GM21786 (cell line): Measurements from ENCODE around the gene MAP2.

Experiments
- ATAC-seq: cut with Tn5 transposase; IDR thresholded peaks from one replicate; pipeline ENCODE4 v1.9.1; 2021; ENCODE audit not compliant: unreplicated experiment

MAP2 gene

DNA sequence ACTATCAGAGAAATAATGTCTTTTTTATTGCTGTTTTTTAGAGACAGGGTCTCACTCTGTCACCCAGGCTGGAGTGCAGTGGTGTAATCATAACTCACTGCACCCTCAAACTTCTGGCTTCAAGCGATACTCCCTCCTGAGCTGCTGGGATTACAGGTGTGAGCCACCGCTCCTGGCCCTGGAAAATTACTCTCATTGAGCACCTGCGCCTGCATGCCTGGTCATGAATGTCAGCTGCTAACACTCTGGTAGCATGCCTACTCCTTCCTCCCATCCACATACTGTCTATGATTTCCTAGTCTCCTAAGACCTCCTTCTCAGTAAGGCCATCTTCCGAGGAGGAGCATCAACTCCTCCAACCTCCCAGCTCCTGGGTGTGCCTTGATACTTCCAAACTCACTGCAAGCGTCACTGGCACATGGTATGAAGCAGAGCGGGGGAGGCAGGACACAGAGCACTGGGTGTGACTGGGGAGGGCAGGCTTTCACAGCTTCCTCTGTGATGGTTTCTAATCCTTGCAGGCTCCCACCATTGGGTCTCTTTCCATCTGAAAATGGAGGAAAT, 1.6 kb upstream of the MAP2 start:
- no peak for ATAC-seq

DNA sequence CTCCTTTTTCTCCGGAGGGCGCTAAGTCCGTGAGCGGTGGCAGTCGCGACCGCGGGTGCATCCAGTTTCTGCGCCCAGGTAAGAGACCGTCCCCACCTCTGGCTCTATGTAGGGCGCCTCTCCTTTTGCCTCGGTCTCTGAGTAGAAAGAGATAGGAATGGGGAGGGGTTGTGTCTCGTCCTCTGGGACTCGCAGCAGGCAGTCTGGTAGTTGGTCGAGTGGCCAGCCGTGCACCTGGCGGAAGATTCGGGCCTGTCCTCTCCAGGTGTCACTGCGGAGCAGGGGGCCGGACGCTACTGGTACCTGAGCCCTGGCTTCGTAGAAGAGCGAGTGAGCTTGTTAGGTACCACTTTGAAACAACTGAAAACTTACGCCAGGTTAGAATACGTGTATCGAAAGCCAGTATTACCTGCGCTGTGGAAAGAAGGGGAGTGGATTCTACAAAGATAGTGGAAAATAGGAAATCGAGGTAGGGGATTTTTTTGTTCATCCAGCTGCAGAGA, 403 bp downstream of the MAP2 start:
- peak; percentile 6 for ATAC-seq

DNA sequence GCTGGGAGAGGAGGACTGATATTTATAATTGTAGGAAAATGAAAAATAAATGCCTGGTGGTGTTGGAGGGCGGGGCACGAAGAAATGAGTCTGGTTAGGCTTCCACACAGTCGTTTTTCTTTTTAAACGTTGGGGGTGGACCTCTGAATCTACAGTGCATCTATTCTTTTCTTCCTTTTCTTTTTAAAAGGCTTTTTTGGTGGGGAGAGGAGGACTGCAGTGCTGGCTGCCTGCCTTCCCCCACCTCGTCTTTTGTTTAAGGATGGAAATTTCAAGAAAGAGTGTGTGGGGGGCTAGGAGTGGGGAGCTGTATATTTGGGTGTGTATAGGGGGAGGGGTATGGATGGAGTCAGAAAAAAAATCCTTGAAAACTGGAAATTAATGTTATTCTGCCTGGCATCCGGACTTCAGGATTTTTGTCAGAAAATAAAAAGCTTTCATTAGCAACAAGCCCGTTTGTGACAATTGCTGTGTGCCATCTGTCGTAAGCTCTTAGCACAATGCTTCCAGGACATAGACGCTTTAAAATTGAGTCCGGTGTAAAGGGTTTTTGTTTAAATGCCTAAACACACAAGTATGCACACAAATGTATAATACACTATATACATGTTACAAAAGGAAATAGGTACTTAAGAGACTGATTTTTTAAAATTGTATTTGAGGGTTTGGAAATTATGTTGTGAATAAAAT, 1.1 kb downstream of the MAP2 start:
- no peak for ATAC-seq

DNA sequence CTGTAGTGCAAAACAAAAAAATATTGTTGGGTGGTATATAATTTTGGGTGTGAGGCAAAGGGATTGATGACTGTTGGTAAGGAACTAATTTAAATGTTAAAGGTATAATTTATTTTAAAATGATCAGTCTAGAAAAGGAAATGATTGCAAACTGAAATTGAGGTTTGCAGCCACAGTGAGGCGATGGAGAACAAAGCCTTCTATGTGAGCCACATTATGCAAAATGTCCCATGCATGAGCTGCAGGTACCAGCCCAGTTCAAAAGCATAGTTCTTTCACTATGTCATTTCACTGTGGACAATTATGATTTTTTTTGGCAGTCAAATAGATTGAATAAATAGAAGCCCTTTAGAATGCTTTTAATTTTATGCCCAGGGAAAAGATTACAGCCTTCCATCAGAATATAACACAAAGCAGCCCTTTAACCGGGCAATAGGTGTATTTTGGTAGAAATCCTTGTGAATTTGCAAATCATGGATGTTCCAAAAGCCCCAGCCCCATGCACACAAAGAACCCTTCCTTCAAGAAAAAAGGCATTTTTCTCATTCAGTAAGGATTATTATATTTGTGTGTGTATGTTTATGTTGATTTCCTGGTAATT, 1.7 kb downstream of the MAP2 start:
- ATAC-seq: peak; percentile 29

DNA sequence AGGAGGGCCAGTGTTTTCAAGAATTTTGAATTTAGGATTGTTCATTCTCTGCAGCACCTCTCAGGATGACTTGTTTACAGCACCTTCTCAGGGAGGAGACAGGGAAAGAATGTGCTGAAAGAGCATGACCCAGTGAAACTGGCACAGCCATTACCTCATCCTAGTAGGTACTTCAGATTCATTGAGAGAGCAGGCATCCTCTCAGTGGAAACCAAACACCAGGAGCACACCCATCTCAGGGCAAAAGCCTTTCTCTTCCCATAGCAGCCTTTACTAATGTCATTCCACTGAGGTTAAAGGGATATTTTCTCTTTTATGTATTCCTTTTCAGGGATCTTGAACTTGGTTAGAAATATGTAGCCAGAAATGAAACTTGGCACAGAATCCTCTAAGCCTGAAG, 2.6 kb downstream of the MAP2 start:
- no peak for ATAC-seq

DNA sequence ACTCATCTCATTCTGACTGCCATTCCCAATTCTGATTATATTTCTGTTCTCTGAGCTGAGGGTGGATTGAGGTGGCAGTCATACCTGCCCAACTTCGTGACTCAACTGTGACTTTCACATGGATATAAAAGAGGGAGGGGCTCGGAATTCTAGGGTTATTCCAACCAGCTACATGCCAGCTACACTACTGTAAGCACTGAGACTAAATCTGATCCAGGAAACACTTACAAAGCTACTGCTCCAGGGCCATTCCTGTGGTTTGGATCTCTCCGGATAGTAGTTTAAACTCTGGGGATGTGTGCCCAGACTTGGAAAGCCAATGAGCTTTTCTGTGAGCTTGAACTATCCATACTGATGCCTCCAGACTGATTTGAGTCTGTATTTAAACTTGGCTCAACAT, 7.9 kb downstream of the MAP2 start:
- ATAC-seq: no peak

DNA sequence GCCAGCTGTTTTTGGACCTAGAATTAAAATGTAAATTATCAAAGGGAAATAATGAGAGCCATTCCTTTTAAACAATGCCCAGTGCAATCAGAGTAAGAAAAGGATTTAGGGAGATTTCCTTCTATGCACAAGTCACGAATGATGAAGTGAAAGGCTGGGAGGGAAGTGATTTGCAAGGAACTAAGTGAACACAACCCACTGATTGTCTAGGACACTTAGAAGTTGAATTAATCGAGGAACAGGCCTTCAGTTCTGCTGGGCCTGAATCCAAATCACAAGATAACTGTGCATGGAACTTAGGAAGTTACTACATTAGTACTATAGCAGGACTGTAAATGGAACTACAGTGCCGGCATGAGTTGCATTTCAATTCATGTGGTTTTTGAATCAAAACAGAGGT, 17.7 kb downstream of the MAP2 start:
- ATAC-seq: no peak

DNA sequence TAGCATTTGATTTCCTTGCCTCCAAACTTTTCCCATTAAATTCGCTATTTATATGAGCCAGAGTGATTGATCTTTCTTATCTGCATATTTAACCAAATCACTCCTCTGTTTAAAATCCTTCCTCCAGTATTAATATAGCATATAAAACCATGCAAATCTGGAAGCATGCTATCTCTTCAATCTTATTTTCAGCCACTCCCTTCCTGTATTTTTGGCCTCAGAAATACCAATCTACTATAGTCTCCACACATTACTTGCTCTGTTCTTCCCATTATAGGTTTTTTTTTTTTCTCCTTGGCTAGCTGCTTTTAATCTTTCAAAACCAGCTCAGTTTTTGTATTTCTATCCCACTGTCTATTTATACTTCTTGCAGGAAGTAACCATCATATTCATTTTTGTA, 19.1 kb downstream of the MAP2 start:
- ATAC-seq: no peak

DNA sequence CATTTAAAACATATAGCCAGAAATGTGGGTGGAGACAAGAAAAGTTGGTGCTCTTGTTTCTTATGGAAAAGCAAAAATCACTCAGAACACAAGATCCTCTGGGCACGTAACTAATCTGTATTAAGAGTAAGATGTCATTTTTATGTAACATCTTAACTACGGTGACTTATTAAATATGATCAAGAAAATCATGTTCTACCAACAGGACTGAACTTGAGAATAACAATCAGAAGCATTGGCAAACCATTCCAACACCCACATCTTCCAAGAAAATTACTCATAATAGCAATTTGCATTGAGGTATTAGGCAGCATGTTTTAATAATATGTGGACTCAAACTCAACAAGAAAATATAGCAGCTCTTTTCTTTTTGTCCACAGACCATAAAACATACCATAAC, 21.6 kb downstream of the MAP2 start:
- no peak for ATAC-seq

DNA sequence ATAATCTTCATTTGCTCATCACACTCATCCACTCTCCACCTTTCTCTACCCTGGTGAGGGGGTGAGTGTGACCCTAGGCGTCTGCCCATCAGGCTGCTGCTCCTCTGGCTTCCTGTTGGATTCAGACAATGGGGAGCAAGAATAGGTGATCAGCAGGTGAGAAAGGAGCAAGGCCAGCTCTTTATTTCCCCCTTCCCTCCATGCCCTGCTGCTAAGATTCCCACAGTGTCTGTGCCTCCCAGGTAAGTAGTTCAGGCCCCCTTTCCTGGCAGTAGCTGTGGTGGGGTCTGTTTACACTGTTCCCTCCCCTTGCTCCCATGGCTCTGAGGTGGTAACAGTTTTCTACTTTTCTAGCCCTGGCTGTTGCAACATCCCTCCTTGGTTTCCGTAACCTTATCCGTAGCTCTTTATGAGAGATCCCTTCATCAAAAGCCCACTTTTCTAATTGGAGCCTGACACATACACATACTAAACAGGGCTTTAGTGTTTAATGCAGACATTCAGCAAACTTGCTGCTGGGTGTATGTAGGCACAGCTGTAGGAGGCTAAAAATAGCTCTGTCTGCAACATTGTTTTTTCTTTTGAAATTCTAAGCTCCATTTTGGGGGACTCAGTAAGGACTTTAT, 27.5 kb downstream of the MAP2 start:
- no peak for ATAC-seq

DNA sequence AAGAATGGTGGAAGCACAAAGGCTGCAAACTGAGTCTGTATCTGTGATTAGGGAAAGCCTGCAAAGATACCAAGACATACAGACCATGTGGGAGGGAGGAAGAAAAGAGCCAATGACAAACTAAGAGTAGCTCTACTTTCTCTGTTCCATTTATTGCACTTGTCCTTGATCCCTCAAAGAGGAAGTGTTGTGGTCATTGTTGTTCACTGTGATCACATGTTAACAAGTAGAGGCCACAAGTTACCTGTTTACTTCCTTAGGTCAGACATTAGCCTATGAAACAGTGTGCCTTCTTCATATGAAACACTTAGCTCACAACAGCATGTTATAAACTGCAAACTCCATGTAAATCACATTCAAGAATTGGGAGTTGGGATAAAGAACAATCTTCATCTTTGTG, 32.6 kb downstream of the MAP2 start:
- ATAC-seq: no peak

DNA sequence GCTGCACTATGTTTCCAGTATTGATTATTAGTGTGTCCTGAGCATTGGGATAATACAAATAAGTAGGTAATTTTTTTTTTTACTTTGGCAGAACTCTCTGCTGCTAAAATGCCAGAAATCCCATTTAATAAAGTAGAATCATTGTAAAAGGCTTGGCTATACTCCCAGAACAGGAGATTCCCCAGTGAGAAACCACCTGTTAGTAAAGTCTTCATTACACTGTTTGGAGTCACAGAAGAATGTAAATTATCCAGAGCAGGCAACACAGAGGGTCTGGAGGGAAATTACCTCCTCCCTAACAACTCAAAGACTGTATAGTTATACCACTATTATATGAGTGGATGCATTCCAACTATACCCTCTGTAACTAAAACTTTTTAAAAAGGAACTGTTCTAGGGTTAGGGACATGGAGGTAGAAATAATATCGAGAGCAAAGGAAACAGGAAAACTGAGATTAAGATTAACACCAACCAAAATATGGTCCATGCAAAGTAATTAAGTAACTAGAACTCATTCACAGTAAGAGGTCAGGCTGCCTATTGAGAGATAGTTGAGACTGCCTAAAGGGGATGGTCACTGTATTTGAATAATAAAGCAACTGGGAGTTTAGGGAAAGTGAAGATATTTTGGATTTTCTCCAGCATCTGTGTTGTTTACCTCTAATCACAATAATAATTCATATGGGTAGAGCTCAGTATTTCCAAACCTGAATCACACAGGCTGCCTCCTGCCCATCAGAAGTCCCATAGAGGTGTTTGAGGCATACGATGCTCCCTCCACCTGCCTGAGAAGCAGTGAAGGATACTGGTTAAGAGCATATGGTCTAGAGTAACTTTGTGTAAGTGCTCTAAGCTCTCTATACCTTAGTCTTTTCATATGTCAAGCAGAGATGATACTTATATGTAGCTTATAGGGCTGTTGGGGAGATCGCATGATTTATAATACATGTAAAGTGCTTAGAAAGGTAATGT, 34.4 kb downstream of the MAP2 start:
- ATAC-seq: no peak

DNA sequence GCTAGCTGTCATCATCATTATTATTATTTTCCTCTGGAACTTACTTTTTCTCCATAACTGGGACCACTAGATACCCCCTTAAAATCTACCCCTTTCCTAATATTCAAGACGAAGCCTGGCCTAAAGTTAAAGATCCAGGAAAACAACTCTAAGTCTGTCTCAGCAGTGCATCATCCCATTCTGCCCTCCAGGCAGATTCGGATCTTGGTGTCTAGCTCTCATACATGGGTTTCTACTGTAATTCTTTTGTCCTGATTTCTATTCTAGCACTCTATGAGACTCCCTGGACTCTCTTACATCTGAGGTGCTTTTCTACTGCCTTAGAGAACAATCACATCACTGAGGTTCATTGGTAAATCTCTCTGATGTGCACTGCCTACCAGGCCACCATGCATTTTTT, 35.5 kb downstream of the MAP2 start:
- no peak for ATAC-seq

DNA sequence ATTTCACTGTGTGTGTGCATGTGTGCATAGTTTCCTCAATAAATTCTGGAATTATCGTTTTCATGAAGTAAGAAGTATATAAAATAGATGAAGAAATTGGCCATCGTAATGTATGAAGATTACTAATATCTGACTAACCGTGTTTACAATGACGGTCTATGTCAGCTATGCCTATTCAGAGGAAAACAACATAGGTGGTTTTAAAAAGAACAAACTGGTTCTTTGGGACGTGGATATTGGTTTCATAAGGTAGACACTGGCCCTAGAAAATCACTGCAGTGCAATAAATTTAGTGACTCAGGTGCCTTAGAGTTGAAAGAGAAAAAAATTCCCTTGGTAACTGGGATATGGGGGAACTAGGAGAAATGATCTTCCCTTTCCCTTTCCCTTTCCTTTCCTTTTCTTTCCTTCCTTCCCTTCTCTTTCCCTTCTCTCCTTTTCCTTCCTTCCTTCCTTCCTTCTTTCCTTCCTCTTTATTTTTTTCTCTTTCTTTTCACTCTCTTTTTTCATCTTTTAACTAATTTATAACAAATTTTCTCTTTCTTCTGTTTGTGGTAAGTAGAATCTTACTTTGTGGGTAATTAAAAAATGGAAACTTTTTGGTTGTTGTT, 36.4 kb downstream of the MAP2 start:
- no peak for ATAC-seq

DNA sequence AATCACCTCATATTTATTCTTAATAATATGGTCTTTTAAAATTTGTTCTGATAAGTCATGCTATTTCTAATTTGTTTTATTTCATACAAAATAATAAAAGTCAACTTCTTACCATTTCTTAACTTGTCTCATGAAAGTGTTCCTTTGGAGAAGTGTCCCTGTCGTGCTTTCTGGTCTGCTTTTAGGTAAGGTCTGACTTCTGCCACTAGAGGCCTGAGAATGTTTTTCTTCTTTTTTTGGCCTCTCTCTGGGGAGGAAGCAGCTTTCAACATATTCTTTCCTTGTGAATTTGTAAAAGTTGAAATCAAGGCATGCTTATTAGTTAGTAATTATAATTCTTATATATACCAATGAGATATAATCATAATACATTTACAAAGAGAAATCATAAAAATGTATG, 39.4 kb downstream of the MAP2 start:
- no peak for ATAC-seq

DNA sequence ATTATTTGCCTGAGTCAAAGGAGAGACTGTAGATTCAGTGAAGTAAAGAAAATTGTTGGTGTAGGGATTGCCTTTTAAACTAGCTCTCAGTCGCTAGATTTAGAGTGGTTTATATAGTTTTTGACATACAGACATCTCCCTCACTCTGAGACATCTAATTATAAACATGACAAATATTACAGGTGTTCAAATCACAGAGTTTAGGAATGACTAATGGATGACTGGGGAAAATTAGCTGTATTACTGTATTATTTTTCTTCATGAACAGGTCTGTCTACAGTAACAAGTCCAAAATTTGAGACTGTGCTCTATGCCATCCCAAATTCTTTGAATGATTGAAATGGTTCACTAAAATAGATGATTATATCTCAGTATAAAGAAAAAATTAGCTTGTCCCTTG, 40.0 kb downstream of the MAP2 start:
- ATAC-seq: no peak

DNA sequence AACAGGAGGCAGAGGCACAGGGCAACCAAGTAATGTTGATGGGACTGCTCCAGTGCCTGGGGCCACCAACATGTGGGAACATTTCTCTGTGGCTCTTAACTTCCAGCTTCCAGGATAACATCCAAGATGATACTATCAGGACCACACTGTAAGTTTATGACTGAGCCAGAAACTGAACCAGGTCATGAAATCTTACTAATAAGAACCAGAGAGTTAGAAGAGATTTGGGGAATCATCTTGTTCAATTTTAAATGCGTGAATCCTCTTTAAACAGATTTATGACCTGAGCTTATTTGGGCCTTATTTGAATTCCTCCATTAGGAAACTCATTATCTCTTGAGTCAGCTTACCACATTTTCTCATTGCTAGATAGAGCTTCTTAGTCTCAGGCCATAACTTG, 45.0 kb downstream of the MAP2 start:
- no peak for ATAC-seq

DNA sequence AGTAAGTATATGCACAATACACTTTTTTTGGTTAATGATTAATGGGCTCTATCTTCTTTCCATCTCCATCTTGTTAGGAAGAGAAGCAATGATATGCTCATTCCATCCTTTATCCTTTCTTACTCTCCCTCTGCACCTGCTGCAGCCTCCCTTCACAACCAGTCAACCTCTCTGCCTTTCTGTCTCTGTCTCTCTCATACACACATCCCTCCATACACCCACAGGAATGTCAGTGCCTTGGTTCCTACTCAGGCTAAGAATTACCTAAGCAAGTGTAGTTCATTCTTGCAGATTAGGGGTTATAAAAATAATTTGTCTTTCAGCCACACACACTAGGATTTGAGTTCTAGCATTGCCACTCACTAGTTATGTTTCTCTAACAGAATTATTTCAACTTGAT, 45.6 kb downstream of the MAP2 start:
- ATAC-seq: no peak

DNA sequence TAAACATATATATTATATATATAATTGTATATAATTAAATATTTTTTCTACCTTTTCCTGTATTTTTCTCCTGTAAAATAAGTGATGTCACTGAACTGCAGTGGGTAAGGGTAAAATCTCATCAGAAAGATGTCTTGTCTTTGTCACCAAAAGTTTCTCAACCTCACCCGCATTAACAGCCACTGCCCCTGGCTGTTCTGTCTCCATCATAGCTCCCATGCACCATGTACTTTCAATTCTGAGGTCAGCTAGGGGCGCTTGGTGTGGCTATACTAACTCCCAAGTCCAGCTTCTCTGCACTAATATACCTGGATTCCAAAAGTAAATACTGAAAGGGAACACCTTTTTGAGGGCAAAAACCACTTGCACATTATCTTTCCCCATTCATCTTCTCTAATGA, 46.6 kb downstream of the MAP2 start:
- no peak for ATAC-seq

DNA sequence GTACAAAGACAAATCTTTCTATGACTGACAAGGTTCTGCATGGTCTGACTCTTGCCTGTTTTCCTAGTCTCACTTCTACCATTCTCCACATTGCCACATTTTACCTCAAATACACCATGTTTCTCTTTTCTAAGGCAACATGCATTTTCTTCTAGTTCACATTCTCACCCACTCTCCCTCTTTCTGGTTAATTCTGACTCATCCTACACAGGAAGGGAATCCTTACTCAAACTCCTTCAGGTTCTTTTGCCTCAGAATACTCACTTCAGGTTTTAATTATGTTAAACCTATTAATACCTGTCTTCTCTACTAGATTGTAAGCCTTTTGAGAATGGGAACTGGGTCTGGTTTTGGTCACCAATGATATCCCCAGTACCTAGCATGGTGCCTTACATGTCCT, 47.2 kb downstream of the MAP2 start:
- no peak for ATAC-seq
